Body of pancreas (tissue), 4 donors: ENCODE measurements around the gene PAK3.

Experiments
- CTCF ChIP-seq, 7 experiments: fragments of 450-650 bp in 4 of 7; fragments of 200-600 bp in 3 of 7; sonication (generic) in 3 of 7; IDR thresholded peaks; one replicate each; pipeline ENCODE4 v1.5.1; 2016 to 2019; ENCODE audit warnings: antibody characterized with exemption in 7 of 7
- POLR2A ChIP-seq, 3 donors: fragments of 450-650 bp; IDR thresholded peaks; one replicate each; pipeline ENCODE4 v1.6.1; 2016; ENCODE audit warnings: antibody characterized with exemption in 3 of 3, mild to moderate bottlenecking in 2 of 3

DNA sequence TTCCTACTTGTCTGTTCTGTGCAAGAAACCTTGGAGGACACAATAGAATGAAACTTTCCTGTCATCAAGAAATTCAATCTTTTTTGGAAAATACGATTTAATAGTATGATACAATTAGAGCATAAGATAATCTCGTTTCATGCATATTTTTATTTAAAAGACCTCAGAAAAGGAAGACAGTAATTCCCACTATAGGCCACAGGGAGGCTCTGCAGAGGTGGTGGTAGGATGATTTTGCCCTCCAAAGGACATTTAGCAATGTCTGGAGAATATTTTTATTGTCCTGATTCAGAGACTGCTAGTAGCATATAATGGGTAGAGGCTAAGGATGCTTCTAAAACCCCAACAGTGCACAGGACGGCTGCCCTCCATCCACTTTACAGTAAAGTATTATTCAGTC, 68.7 kb downstream of the PAK3 start:
- TF ChIP-seq POLR2A (IDR thresholded peaks at IDR 0.05) (no peak), CTCF (IDR thresholded peaks at IDR 0.05) (peak in 2 of 7 experiments; percentile 15 to 29)
